KMS-11 (cell line): ENCODE results near the gene RNF43.

Experiments
- H2AFZ ChIP-seq: fragments of 200-600 bp; sonication (generic); 2 replicates; pipeline ENCODE4 v1.6.1; 2016; ENCODE audit warnings: antibody characterized with exemption, mixed run types, low read depth
- H3K27ac ChIP-seq: fragments of 200-600 bp; sonication (generic); 2 replicates; pipeline ENCODE4 v1.6.1; 2016; ENCODE audit warnings: mild to moderate bottlenecking, mixed run types
- H3K27me3 ChIP-seq: fragments of 200-600 bp; sonication (generic); 2 replicates; pipeline ENCODE4 v1.6.1; 2017; ENCODE audit warnings: mild to moderate bottlenecking, low read depth, mixed run types, moderate library complexity; ENCODE audit not compliant: insufficient read depth
- H3K36me3 ChIP-seq: fragments of 200-600 bp; sonication (generic); 2 replicates; pipeline ENCODE4 v1.6.1; 2017; ENCODE audit warnings: mild to moderate bottlenecking, mixed run types; ENCODE audit not compliant: insufficient read depth
- H3K4me1 ChIP-seq: fragments of 200-600 bp; sonication (generic); 2 replicates; pipeline ENCODE4 v1.6.1; 2016; ENCODE audit warnings: mild to moderate bottlenecking, low read depth, mixed run types; ENCODE audit not compliant: poor library complexity, severe bottlenecking
- H3K4me2 ChIP-seq: fragments of 200-600 bp; sonication (generic); 2 replicates; pipeline ENCODE4 v1.7.0; 2016; ENCODE audit warnings: mild to moderate bottlenecking, mixed run types
- H3K4me3 ChIP-seq: fragments of 200-600 bp; sonication (generic); IDR thresholded peaks from 2 replicates; pipeline ENCODE4 v1.6.1; 2017; ENCODE audit warnings: low read depth, low read length, mixed read lengths; ENCODE audit not compliant: insufficient read depth
- H3K79me2 ChIP-seq: fragments of 200-600 bp; sonication (generic); 2 replicates; pipeline ENCODE4 v1.6.1; 2016; ENCODE audit warnings: low read depth, mixed run types; ENCODE audit not compliant: insufficient read depth
- H3K9ac ChIP-seq: fragments of 200-600 bp; sonication (generic); 2 replicates; pipeline ENCODE4 v1.6.1; 2016; ENCODE audit warnings: mild to moderate bottlenecking, mixed run types
- H4K20me1 ChIP-seq: fragments of 200-600 bp; sonication (generic); 2 replicates; pipeline ENCODE4 v1.6.1; 2016; ENCODE audit warnings: mild to moderate bottlenecking, mixed run types; ENCODE audit not compliant: insufficient read depth
- CTCF ChIP-seq: fragments of 200-600 bp; sonication (generic); conservative IDR thresholded peaks from 2 replicates; pipeline ENCODE4 v1.6.1; 2017; ENCODE audit warnings: low read depth, mild to moderate bottlenecking, antibody characterized with exemption, low read length, moderate library complexity, mixed read lengths

RNF43 gene

GRCh38 chr17:58380207-58381123 is 36.9 kb downstream of the RNF43 start:
- H3K4me2 ChIP-seq = no peak overlapping the region
- H3K27ac ChIP-seq = no peak overlapping the region
- no peaks in the 10 kb centered on the region for H3K79me2 ChIP-seq
- H3K36me3 ChIP-seq = no peaks in the 10 kb centered on the region
- peaks cover 32% of the 10 kb centered on the region for H3K4me1 ChIP-seq
- H3K27me3 ChIP-seq = no peaks in the 10 kb centered on the region
- no peak overlapping the region for H3K4me3 ChIP-seq
- no peak overlapping the region for H3K9ac ChIP-seq
- no peak overlapping the region for H2AFZ ChIP-seq
- H4K20me1 ChIP-seq = no peaks in the 10 kb centered on the region
- TF ChIP-seq CTCF = no peak

GRCh38 chr17:58379511-58379824 is 37.9 kb downstream of the RNF43 start:
- H3K4me2 ChIP-seq = no peak overlapping the region
- H3K4me1 ChIP-seq = peaks cover 32% of the 10 kb centered on the region
- no peaks in the 10 kb centered on the region for H3K36me3 ChIP-seq
- no peak overlapping the region for H3K4me3 ChIP-seq
- H3K27me3 ChIP-seq = no peaks in the 10 kb centered on the region
- H3K27ac ChIP-seq = no peak overlapping the region
- no peaks in the 10 kb centered on the region for H4K20me1 ChIP-seq
- no peak overlapping the region for H3K9ac ChIP-seq
- no peak for TF ChIP-seq CTCF
- H2AFZ ChIP-seq = no peak overlapping the region
- no peaks in the 10 kb centered on the region for H3K79me2 ChIP-seq

- no peak for TF ChIP-seq CTCF
- Histone ChIP-seq H3K4me3 (no peak overlapping the region), H3K4me2 (no peak overlapping the region), H4K20me1 (no peaks in the 10 kb centered on the region), H2AFZ (no peak overlapping the region), H3K27me3 (no peaks in the 10 kb centered on the region), H3K9ac (no peak overlapping the region), H3K27ac (no peak overlapping the region), H3K4me1 (peaks cover 30% of the 10 kb centered on the region), H3K36me3 (no peaks in the 10 kb centered on the region), H3K79me2 (no peaks in the 10 kb centered on the region)
These were observed 38.4 kb downstream of the RNF43 start for GRCh38 chr17:58378733-58379510.

GRCh38 chr17:58377661-58378060 is 39.7 kb downstream of the RNF43 start:
- Histone ChIP-seq H2AFZ (no peak overlapping the region), H3K27ac (no peak overlapping the region), H3K27me3 (no peaks in the 10 kb centered on the region), H4K20me1 (no peaks in the 10 kb centered on the region), H3K79me2 (no peaks in the 10 kb centered on the region), H3K4me3 (no peak overlapping the region), H3K9ac (no peak overlapping the region), H3K4me1 (peaks cover 17% of the 10 kb centered on the region), H3K36me3 (no peaks in the 10 kb centered on the region), H3K4me2 (no peak overlapping the region)
- TF ChIP-seq CTCF = no peak
